GM20000 (cell line): Measurements from ENCODE around the gene KRT36.

Source experiments
- DNase-seq: peaks from one replicate; pipeline ENCODE4 v3.0.0; 2012; ENCODE audit warnings: low spot score
- TF ChIP-seq, protein P1 (sequence below): IDR thresholded peaks from 2 replicates; pipeline ENCODE4 v1.5.1; 2012; ENCODE audit warnings: mild to moderate bottlenecking, control low read depth; ENCODE audit errors: extremely low read depth, missing control alignments

KRT36 gene

DNA sequence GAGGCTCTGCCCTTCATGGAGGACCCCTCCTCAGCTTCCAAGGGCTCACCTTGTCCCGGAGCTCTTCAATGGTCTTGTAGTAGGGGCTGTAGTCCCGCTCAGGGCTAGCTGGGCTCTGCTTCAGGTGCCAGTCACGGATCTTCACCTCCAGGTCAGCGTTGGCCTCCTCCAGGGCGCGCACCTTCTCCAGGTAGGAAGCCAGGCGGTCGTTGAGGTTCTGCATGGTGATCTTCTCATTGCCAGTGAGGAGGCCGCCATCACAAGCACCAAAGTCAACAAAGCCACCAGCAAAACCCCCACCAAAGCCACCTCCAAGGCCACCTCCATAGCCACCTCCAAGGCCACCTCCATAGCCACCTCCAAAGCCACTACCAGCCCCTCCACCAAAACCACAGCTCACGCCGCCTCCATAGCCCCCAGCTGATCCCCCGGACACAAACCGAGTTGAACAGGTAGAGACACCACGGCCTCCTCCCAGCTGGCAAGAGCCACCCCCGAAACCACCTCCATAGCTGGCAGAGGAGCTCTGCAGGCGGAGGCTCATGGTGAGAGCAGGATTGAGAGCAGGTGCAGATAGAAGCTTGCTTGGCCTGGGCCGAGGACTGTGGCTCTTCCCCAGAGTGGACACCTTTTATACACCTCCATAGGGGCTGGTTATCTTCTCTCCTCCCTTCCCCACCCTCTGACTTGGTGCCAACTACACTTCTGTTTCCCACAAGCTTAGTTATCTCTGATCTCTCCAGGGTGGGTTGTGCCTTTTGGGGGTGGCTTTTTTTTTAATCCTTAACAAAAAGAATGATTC is 15.5 kb upstream of the KRT36 start, which contains the start of gene KRT13:
TSS of gene KRT13 (minus strand) at position 606 of the 802 bp plus-strand sequence. CDS start at position 544, 62 bp downstream.
- no peak for DNase-seq
- TF ChIP-seq, protein P1, sequence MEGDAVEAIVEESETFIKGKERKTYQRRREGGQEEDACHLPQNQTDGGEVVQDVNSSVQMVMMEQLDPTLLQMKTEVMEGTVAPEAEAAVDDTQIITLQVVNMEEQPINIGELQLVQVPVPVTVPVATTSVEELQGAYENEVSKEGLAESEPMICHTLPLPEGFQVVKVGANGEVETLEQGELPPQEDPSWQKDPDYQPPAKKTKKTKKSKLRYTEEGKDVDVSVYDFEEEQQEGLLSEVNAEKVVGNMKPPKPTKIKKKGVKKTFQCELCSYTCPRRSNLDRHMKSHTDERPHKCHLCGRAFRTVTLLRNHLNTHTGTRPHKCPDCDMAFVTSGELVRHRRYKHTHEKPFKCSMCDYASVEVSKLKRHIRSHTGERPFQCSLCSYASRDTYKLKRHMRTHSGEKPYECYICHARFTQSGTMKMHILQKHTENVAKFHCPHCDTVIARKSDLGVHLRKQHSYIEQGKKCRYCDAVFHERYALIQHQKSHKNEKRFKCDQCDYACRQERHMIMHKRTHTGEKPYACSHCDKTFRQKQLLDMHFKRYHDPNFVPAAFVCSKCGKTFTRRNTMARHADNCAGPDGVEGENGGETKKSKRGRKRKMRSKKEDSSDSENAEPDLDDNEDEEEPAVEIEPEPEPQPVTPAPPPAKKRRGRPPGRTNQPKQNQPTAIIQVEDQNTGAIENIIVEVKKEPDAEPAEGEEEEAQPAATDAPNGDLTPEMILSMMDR: no peak

- TF ChIP-seq, protein P1: no peak
- DNase-seq: no peak
Measured at GRCh38 chr17:41504246-41504977, 14.7 kb upstream of the KRT36 start.

GRCh38 chr17:41503202-41503601 is 13.5 kb upstream of the KRT36 start:
- TF ChIP-seq, protein P1: no peak
- no peak for DNase-seq

GRCh38 chr17:41500131-41500911 is 10.6 kb upstream of the KRT36 start:
- no peak for DNase-seq
- TF ChIP-seq, protein P1: no peak

- no peak for DNase-seq
- TF ChIP-seq, protein P1: no peak
Measured at GRCh38 chr17:41499714-41500113, 10.0 kb upstream of the KRT36 start.

- DNase-seq: no peak
- TF ChIP-seq, protein P1: no peak
Measured at GRCh38 chr17:41498276-41498675, 8.6 kb upstream of the KRT36 start.
